Endothelial cell of umbilical vein (primary cell): ENCODE results near the gene RAD52. TPM values are rescaled to one million over a fixed set of nuclear protein-coding genes. Genes with fewer than 3 reads are reported as not detected.

ENCODE experiments used
- BruUV-seq: library from RNA; stranded (reverse); fragments of 400-500 nt; replicated peaks from 2 replicates; lab custom pipeline; 2021; lab: Mats Ljungman, UMichigan
- CTCF ChIA-PET: fragments of 300-600, 350-600 bp; sonication (Branson Sonifier 250); formaldehyde crosslinking; loops from one replicate; lab custom pipeline; 2021; ENCODE audit warnings: antibody characterized with exemption, inconsistent platforms; lab: Charles Lee
- POLR2A ChIA-PET: fragments of 300-600, 350-600 bp; sonication (Branson Sonifier 250); formaldehyde crosslinking; loops from one replicate; lab custom pipeline; 2021; ENCODE audit warnings: antibody characterized with exemption, inconsistent platforms; lab: Charles Lee
- DNase-seq: peaks from one replicate; pipeline ENCODE4 v3.0.0-alpha.2; 2011; ENCODE audit warnings: low read depth, low spot score
- FAIRE-seq: peaks from 2 replicates; lab custom pipeline; 2011; peaks lifted over from hg19 to GRCh38; lab: Jason Lieb, UNC
- H2AFZ ChIP-seq: 2 replicates; pipeline ENCODE4 v1.6.0; 2012; ENCODE audit warnings: low read depth, low read length, control low read depth, inconsistent platforms
- H3K27ac ChIP-seq: 2 replicates; pipeline ENCODE4 v1.5.1; 2011; ENCODE audit warnings: low read depth, mild to moderate bottlenecking, control low read depth, low read length, moderate library complexity; ENCODE audit not compliant: insufficient read depth
- H3K27me3 ChIP-seq, 2 experiments: 2 replicates each; pipeline versions ENCODE4 v1.6.0 to v1.6.1; 2011; ENCODE audit warnings: low read length in 2 of 2, mixed read lengths in 1 of 2; ENCODE audit not compliant: control insufficient read depth in 2 of 2, insufficient read depth in 2 of 2
- H3K36me3 ChIP-seq, 2 experiments: 2 replicates in 1 of 2; 3 replicates in 1 of 2; pipeline ENCODE4 v1.5.1; 2011; ENCODE audit warnings: low read length in 2 of 2, mild to moderate bottlenecking in 1 of 2, moderate library complexity in 1 of 2; ENCODE audit not compliant: control insufficient read depth in 2 of 2, insufficient read depth in 2 of 2; ENCODE audit errors: extremely low read depth in 1 of 2
- H3K4me1 ChIP-seq: 3 replicates; pipeline ENCODE4 v1.5.1; 2011; ENCODE audit warnings: mild to moderate bottlenecking, low read length; ENCODE audit not compliant: control insufficient read depth, insufficient read depth; ENCODE audit errors: extremely low read depth
- H3K4me2 ChIP-seq: 2 replicates; pipeline ENCODE4 v1.6.1; 2011; ENCODE audit warnings: low read length, control low read depth, mixed read lengths; ENCODE audit not compliant: insufficient read depth
- H3K4me3 ChIP-seq, 3 experiments: fragments of 200-600 bp in 1 of 3; sonication (generic), shearing (Covaris generic) in 1 of 3; replicated peaks in 1 of 3; 2 replicates each; pipeline ENCODE4 v1.5.1; 2011 to 2016; ENCODE audit warnings: control low read depth in 3 of 3, low read length in 3 of 3, mild to moderate bottlenecking in 2 of 3, inconsistent platforms in 1 of 3, low read depth in 1 of 3, moderate library complexity in 1 of 3; ENCODE audit not compliant: insufficient read depth in 1 of 3
- H3K79me2 ChIP-seq: 2 replicates; pipeline ENCODE4 v1.6.0; 2012; ENCODE audit warnings: low read length, inconsistent platforms; ENCODE audit not compliant: control insufficient read depth, insufficient read depth
- H3K9ac ChIP-seq: replicated peaks from 2 replicates; pipeline ENCODE3; 2011; ENCODE audit warnings: low read length, control low read depth; ENCODE audit not compliant: insufficient read depth; ENCODE audit errors: extremely low read depth
- H3K9me1 ChIP-seq: replicated peaks from 3 replicates; pipeline ENCODE4 v1.6.0; 2011; ENCODE audit warnings: mild to moderate bottlenecking, low read length; ENCODE audit not compliant: control insufficient read depth, insufficient read depth; ENCODE audit errors: extremely low read depth
- H3K9me3 ChIP-seq: replicated peaks from 2 replicates; pipeline ENCODE4 v1.5.1; 2012; ENCODE audit warnings: low read length, inconsistent platforms; ENCODE audit not compliant: control insufficient read depth, insufficient read depth
- H4K20me1 ChIP-seq: replicated peaks from 2 replicates; pipeline ENCODE3; 2011; ENCODE audit warnings: mild to moderate bottlenecking, low read length; ENCODE audit not compliant: control insufficient read depth, insufficient read depth; ENCODE audit errors: extremely low read depth
- EZH2 ChIP-seq: IDR thresholded peaks from 2 replicates; pipeline ENCODE4 v1.6.1; 2012; ENCODE audit warnings: borderline replicate concordance, low read depth, mild to moderate bottlenecking, moderate library complexity, low read length, inconsistent platforms; ENCODE audit not compliant: severe bottlenecking
- FOS ChIP-seq: IDR thresholded peaks from 2 replicates; pipeline ENCODE4 v1.6.1; 2011; ENCODE audit warnings: mild to moderate bottlenecking, low read length, moderate library complexity, borderline replicate concordance; ENCODE audit not compliant: insufficient read depth
- GATA2 ChIP-seq: IDR thresholded peaks from 2 replicates; pipeline ENCODE4 v1.7.0; 2011; ENCODE audit warnings: low read depth, mild to moderate bottlenecking, moderate library complexity, mixed read lengths, low read length; ENCODE audit not compliant: insufficient read length, insufficient read depth
- JUN ChIP-seq: IDR thresholded peaks from 2 replicates; pipeline ENCODE4 v1.6.1; 2011; ENCODE audit warnings: borderline replicate concordance, low read depth; ENCODE audit not compliant: insufficient read length, insufficient read depth
- MYC ChIP-seq: IDR thresholded peaks from one replicate; pipeline ENCODE4 v1.6.1; 2011; ENCODE audit warnings: mild to moderate bottlenecking, low read depth, low read length
- POLR2A ChIP-seq: IDR thresholded peaks from 2 replicates; pipeline ENCODE4 v1.6.1; 2012; ENCODE audit warnings: low read depth, mild to moderate bottlenecking, control low read depth, low read length
- POLR2AphosphoS5 ChIP-seq: IDR thresholded peaks from 2 replicates; pipeline ENCODE4 v1.6.1; 2012; ENCODE audit warnings: low read depth, mild to moderate bottlenecking, control low read depth, low read length, moderate library complexity; ENCODE audit not compliant: insufficient read depth
- dilution Hi-C: fragments of 300-500 bp; cut with MboI; formaldehyde crosslinking; loops from one replicate; pipeline ENCODE4 v1.15.0; 2019; ENCODE audit warnings: low sequenced_read_pairs; ENCODE audit not compliant: extremely low pct_ligation_motif_present
- intact Hi-C: fragments of 100-400 bp; cut with micrococcal nuclease; formaldehyde crosslinking; loops from one replicate; pipeline ENCODE4 v1.10.0; 2022
- polyA plus RNA-seq, 4 experiments: library from polyadenylated mRNA; depleted of rRNA in 3 of 4; stranded (reverse) in 3 of 4; unstranded in 1 of 4; fragments of >200 nt; gene quantifications; 2 replicates each; pipeline versions ENCODE4 v1.2.1 to v1.2.3, GENCODE V29; 2011 to 2012; ENCODE audit warnings: missing spikeins in 1 of 4
- total RNA-seq: library from RNA; stranded (reverse); gene quantifications from 2 replicates; pipeline ENCODE4 v1.2.3, GENCODE V29; 2021
- TF ChIP-seq, protein P1 (sequence below): IDR thresholded peaks from 2 replicates; pipeline ENCODE4 v1.6.1; 2011; ENCODE audit not compliant: insufficient read depth, insufficient read length
- TF ChIP-seq, protein P2 (sequence below), 2 donors: IDR thresholded peaks; 1 replicate in 1 of 2; 2 replicates in 1 of 2; pipeline ENCODE4 v1.5.1; 2011; ENCODE audit warnings: low read length in 2 of 2, mild to moderate bottlenecking in 2 of 2, moderate library complexity in 2 of 2, control low read depth in 1 of 2, inconsistent platforms in 1 of 2, low read depth in 1 of 2; ENCODE audit not compliant: insufficient read depth in 1 of 2; ENCODE audit errors: extremely low read depth in 1 of 2

Gene RAD52
- total and polyA plus RNA-seq, 2 donors (not counting 3 experiments of a cell fraction or from before 2014, with no cell fraction given) = 9.4 to 16.1 TPM

DNA sequence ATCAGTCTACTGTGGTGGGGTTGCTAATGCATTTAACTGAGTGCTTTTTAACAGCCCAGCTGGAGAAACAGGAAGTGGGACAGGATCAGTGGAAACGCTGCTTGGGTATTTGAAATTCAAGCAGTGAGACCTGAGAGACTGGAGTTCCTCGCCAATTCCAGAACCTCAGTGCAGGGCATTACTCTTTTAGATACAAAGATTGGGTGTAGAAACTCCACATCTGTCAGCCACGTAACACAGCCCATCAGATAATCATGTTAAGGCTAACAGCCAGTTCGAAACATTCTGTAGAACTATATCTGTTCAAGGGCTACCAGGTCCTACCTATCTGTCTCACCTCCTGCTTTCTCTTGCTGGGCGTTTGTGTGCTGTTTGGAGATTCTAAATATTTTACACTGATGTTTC is 45.5 kb downstream of the RAD52 start:
- Histone ChIP-seq H3K79me2 (no peaks in the 10 kb centered on the region), H3K4me1 (no peaks in the 10 kb centered on the region), H3K4me2 (no peak overlapping the region), H3K9me3 (no peaks in the 10 kb centered on the region), H2AFZ (no peak overlapping the region), H3K27ac (no peak overlapping the region), H3K27me3 (no peaks in the 10 kb centered on the region), H3K36me3 (peaks cover 19 to 45% of the 10 kb centered on the region in 2 experiments), H3K9me1 (no peaks in the 10 kb centered on the region), H4K20me1 (no peaks in the 10 kb centered on the region), H3K9ac (no peak overlapping the region), H3K4me3 (no peak overlapping the region)
- no TSS peak for BruUV-seq
- dilution Hi-C loops (no loop called here), intact Hi-C loops (no loop called here)
- CTCF ChIA-PET = interaction anchor here (1.4 to 3.1 kb wide), 2 partner anchors 189 to 680 kb away, joined by 4 to 23 read pairs; no protein-coding TSS in a partner anchor
- POLR2A ChIA-PET = no interaction called here
- DNase-seq = peak; percentile 40
- FAIRE-seq = no peak
- TF ChIP-seq MYC (no peak), EZH2 (no peak), POLR2A (no peak), FOS (no peak), GATA2 (no peak), JUN (no peak), POLR2AphosphoS5 (no peak)
- TF ChIP-seq, protein P1, sequence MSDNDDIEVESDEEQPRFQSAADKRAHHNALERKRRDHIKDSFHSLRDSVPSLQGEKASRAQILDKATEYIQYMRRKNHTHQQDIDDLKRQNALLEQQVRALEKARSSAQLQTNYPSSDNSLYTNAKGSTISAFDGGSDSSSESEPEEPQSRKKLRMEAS = no peak
- TF ChIP-seq, protein P2, sequence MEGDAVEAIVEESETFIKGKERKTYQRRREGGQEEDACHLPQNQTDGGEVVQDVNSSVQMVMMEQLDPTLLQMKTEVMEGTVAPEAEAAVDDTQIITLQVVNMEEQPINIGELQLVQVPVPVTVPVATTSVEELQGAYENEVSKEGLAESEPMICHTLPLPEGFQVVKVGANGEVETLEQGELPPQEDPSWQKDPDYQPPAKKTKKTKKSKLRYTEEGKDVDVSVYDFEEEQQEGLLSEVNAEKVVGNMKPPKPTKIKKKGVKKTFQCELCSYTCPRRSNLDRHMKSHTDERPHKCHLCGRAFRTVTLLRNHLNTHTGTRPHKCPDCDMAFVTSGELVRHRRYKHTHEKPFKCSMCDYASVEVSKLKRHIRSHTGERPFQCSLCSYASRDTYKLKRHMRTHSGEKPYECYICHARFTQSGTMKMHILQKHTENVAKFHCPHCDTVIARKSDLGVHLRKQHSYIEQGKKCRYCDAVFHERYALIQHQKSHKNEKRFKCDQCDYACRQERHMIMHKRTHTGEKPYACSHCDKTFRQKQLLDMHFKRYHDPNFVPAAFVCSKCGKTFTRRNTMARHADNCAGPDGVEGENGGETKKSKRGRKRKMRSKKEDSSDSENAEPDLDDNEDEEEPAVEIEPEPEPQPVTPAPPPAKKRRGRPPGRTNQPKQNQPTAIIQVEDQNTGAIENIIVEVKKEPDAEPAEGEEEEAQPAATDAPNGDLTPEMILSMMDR (IDR thresholded peaks at IDR 0.05; ENCODE audit: extremely low read depth in 1 of 2, insufficient read depth in 1 of 2, low read depth in 1 of 2, low read length in 2 of 2) = no peak
